A673 (cell line): Measurements from ENCODE around the gene COPS9.

ENCODE experiments used
- EZH2 ChIP-seq: fragments of 200-600 bp; sonication (generic); IDR thresholded peaks from 2 replicates; pipeline ENCODE4 v1.6.1; 2017; ENCODE audit warnings: borderline replicate concordance, low read depth, mild to moderate bottlenecking, mixed read lengths, antibody characterized with exemption, low read length; ENCODE audit not compliant: poor library complexity, severe bottlenecking
- TF ChIP-seq, protein P1 (sequence below): fragments of 300-800, 200-600 bp; sonication (generic); conservative IDR thresholded peaks from 2 replicates; pipeline ENCODE4 v1.5.1; 2017; ENCODE audit warnings: low read depth, mild to moderate bottlenecking, antibody characterized with exemption, low read length, moderate library complexity, mixed read lengths

DNA sequence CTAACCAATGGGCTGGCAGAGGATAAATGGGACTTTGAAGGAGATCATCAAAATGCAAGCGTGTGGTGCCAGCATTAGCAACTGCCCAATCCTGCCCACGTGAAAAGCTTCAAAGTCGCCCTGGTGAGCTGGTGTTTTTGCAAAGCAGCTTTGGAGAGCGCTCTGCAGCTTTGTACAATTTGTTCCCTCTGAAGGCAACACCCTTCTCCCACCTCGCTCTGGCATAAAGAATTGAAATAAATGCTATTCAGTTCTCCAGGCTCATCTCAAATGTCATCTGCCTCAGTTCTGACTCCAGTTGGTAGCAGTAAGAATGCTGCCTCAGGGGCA, 3.5 kb downstream of the COPS9 start:
- TF ChIP-seq, protein P1, sequence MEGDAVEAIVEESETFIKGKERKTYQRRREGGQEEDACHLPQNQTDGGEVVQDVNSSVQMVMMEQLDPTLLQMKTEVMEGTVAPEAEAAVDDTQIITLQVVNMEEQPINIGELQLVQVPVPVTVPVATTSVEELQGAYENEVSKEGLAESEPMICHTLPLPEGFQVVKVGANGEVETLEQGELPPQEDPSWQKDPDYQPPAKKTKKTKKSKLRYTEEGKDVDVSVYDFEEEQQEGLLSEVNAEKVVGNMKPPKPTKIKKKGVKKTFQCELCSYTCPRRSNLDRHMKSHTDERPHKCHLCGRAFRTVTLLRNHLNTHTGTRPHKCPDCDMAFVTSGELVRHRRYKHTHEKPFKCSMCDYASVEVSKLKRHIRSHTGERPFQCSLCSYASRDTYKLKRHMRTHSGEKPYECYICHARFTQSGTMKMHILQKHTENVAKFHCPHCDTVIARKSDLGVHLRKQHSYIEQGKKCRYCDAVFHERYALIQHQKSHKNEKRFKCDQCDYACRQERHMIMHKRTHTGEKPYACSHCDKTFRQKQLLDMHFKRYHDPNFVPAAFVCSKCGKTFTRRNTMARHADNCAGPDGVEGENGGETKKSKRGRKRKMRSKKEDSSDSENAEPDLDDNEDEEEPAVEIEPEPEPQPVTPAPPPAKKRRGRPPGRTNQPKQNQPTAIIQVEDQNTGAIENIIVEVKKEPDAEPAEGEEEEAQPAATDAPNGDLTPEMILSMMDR, result no peak
- TF ChIP-seq EZH2, result no peak
